ENCODE results near the gene KDM2B. TPM values are rescaled to one million over a fixed set of nuclear protein-coding genes. Genes with fewer than 3 reads are reported as not detected.

Gene KDM2B
- polyA plus RNA-seq, 1 donor (not counting 4 experiments of a cell fraction or from before 2014, with no cell fraction given) = 10.3 TPM

DNA sequence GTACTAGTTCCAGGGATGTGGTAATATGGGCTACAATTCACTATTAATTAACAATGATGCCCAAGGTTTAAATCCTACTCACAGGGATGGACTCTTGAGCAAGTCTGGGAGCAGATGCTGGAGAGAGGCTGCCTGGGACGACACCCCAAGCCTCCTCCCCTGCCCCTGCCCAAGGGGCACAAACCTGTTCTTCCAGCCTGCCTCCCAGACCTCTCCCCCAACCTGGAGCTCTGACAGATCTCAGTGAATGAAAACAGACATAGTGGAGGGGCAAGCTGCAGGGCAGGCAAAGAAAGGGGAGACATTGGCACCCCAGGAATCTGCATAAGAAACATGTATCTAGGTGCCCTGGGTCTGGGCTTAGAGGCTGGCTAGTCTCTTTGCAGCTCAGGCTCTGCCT lies 5.8 kb downstream of the KDM2B start:
- H3K4me1 ChIP-seq (ENCODE audit: control insufficient read depth, extremely low read depth, insufficient read depth, low read length) = peaks cover 37% of the 10 kb centered on the region

GRCh38 chr12:121574025-121574424 lies 6.8 kb downstream of the KDM2B start:
- peaks cover 3% of the 10 kb centered on the region for H3K9me1 ChIP-seq (ENCODE audit: control insufficient read depth, extremely low read depth, insufficient read depth, low read length)
- no peaks in the 10 kb centered on the region for H4K20me1 ChIP-seq (ENCODE audit: control insufficient read depth, extremely low read depth, insufficient read depth, low read length)
- no peak overlapping the region for H2AFZ ChIP-seq (ENCODE audit: control insufficient read depth, low read length)
- H3K27me3 ChIP-seq (ENCODE audit: control insufficient read depth, extremely low read depth, insufficient read depth, low read length) = no peaks in the 10 kb centered on the region
- peaks cover 1 to 8% of the 10 kb centered on the region in 2 experiments for H3K36me3 ChIP-seq (ENCODE audit: control insufficient read depth in 2 of 2, extremely low read depth in 1 of 2, insufficient read depth in 2 of 2, low read length in 2 of 2)
- no peak overlapping the region for H3K4me2 ChIP-seq (ENCODE audit: control insufficient read depth, extremely low read depth, insufficient read depth, low read depth, low read length)
- no peak overlapping the region for H3K27ac ChIP-seq (ENCODE audit: control insufficient read depth, insufficient read depth, low read length)
- no peak for DNase-seq (ENCODE audit: low read depth, low spot score)
- dilution Hi-C loops (cut with MboI; ENCODE audit: extremely low pct_ligation_motif_present, low sequenced_read_pairs) = no loop called here
- peaks cover 37% of the 10 kb centered on the region for H3K4me1 ChIP-seq (ENCODE audit: control insufficient read depth, extremely low read depth, insufficient read depth, low read length)
- H3K9ac ChIP-seq (ENCODE audit: control insufficient read depth, extremely low read depth, insufficient read depth, low read length) = no peak overlapping the region
- H3K9me3 ChIP-seq (ENCODE audit: control insufficient read depth, low read depth, low read length) = no peaks in the 10 kb centered on the region
- no peaks in the 10 kb centered on the region for H3K79me2 ChIP-seq (ENCODE audit: control insufficient read depth, insufficient read depth, low read length)
- TF ChIP-seq EZH2 (IDR thresholded peaks at IDR 0.05; ENCODE audit: low read length) = no peak
- TF ChIP-seq CTCF (optimal IDR thresholded peaks at IDR 0.05 in 1 of 3, IDR thresholded peaks at IDR 0.05 in 1 of 3, conservative IDR thresholded peaks at IDR 0.05 in 1 of 3; ENCODE audit: extremely low read depth in 1 of 3, insufficient read depth in 2 of 3, low read length in 3 of 3) = no peak
- FAIRE-seq = no peak
- no peak overlapping the region for H3K4me3 ChIP-seq (ENCODE audit: control insufficient read depth in 2 of 3, extremely low read depth in 1 of 3, insufficient read depth in 2 of 3, low read depth in 1 of 3, low read length in 3 of 3)

More for the DNA sequence above, 5.8 kb downstream of the KDM2B start:
- peaks cover 3% of the 10 kb centered on the region for H3K9me1 ChIP-seq (ENCODE audit: control insufficient read depth, extremely low read depth, insufficient read depth, low read length)
- H3K9me3 ChIP-seq (ENCODE audit: control insufficient read depth, low read depth, low read length) = no peaks in the 10 kb centered on the region
- no peak overlapping the region for H2AFZ ChIP-seq (ENCODE audit: control insufficient read depth, low read length)
- no peak overlapping the region for H3K9ac ChIP-seq (ENCODE audit: control insufficient read depth, extremely low read depth, insufficient read depth, low read length)
- no peak overlapping the region for H3K4me3 ChIP-seq (ENCODE audit: control insufficient read depth in 2 of 3, extremely low read depth in 1 of 3, insufficient read depth in 2 of 3, low read depth in 1 of 3, low read length in 3 of 3)
- H3K4me2 ChIP-seq (ENCODE audit: control insufficient read depth, extremely low read depth, insufficient read depth, low read depth, low read length) = no peak overlapping the region
- H4K20me1 ChIP-seq (ENCODE audit: control insufficient read depth, extremely low read depth, insufficient read depth, low read length) = no peaks in the 10 kb centered on the region
- H3K27me3 ChIP-seq (ENCODE audit: control insufficient read depth, extremely low read depth, insufficient read depth, low read length) = no peaks in the 10 kb centered on the region
- FAIRE-seq (no peak), DNase-seq (ENCODE audit: low read depth, low spot score) (no peak)
- no peak overlapping the region for H3K27ac ChIP-seq (ENCODE audit: control insufficient read depth, insufficient read depth, low read length)
- no peaks in the 10 kb centered on the region for H3K79me2 ChIP-seq (ENCODE audit: control insufficient read depth, insufficient read depth, low read length)
- H3K36me3 ChIP-seq (ENCODE audit: control insufficient read depth in 2 of 2, extremely low read depth in 1 of 2, insufficient read depth in 2 of 2, low read length in 2 of 2) = peaks cover 1 to 8% of the 10 kb centered on the region in 2 experiments
- TF ChIP-seq EZH2 (IDR thresholded peaks at IDR 0.05; ENCODE audit: low read length) (no peak), CTCF (optimal IDR thresholded peaks at IDR 0.05 in 1 of 3, IDR thresholded peaks at IDR 0.05 in 1 of 3, conservative IDR thresholded peaks at IDR 0.05 in 1 of 3; ENCODE audit: extremely low read depth in 1 of 3, insufficient read depth in 2 of 3, low read length in 3 of 3) (no peak)
- dilution Hi-C loops (cut with MboI; ENCODE audit: extremely low pct_ligation_motif_present, low sequenced_read_pairs) = no loop called here

Data from keratinocyte (primary cell).